B cell (primary cell): ENCODE measurements around the gene HS2ST1. TPM values are rescaled to one million over a fixed set of nuclear protein-coding genes. Genes with fewer than 3 reads are reported as not detected.

Source experiments
- ATAC-seq: fragments of 200-7000 bp; cut with Tn5 transposase; one replicate; pipeline ENCODE4 v1.10.0; 2021; ENCODE audit warnings: low read depth, mild to moderate bottlenecking, moderate number of reproducible peaks, moderate library complexity
- CTCF ChIA-PET: fragments of 350-600 bp; sonication (Branson Sonifier 250); formaldehyde crosslinking; loops from one replicate; lab custom pipeline; 2021; ENCODE audit warnings: antibody characterized with exemption, inconsistent platforms; lab: Charles Lee
- POLR2A ChIA-PET: fragments of 350-600 bp; sonication (Branson Sonifier 250); formaldehyde crosslinking; loops from one replicate; lab custom pipeline; 2021; ENCODE audit warnings: antibody characterized with exemption; lab: Charles Lee
- DNase-seq: peaks from one replicate; pipeline ENCODE4 v3.0.0; 2013
- H2AFZ ChIP-seq: 2 replicates; pipeline ENCODE4 v1.6.1; 2012; ENCODE audit warnings: mild to moderate bottlenecking, low read depth, low read length; ENCODE audit not compliant: insufficient read depth, poor library complexity, severe bottlenecking
- H3K27ac ChIP-seq, 2 donors: 1 replicate in 1 of 2; 2 replicates in 1 of 2; pipeline ENCODE4 v1.5.1; 2012 to 2013; ENCODE audit warnings: low read length in 2 of 2, mild to moderate bottlenecking in 2 of 2, moderate library complexity in 1 of 2
- H3K27me3 ChIP-seq, 4 experiments: fragments of 200-600 bp in 1 of 4; sonication (generic) in 1 of 4; replicated peaks in 1 of 4; 1 replicate in 2 of 4; 2 replicates in 2 of 4; pipeline versions ENCODE4 v1.6.1 to v1.7.0; 2013 to 2016; ENCODE audit warnings: low read length in 3 of 4, mild to moderate bottlenecking in 2 of 4, mixed read lengths in 1 of 4, moderate library complexity in 1 of 4; ENCODE audit not compliant: insufficient read depth in 4 of 4, control insufficient read depth in 3 of 4; ENCODE audit errors: control extremely low read depth in 1 of 4
- H3K36me3 ChIP-seq, 2 experiments: replicated peaks in 1 of 2; 1 replicate in 1 of 2; 2 replicates in 1 of 2; pipeline versions ENCODE4 v1.6.1 to v1.7.1; 2013; ENCODE audit warnings: low read length in 1 of 2; ENCODE audit not compliant: insufficient read depth in 2 of 2, control insufficient read depth in 1 of 2; ENCODE audit errors: control extremely low read depth in 1 of 2, extremely low read depth in 1 of 2
- H3K4me1 ChIP-seq, 2 donors: fragments of 200-600 bp in 1 of 2; sonication (generic) in 1 of 2; 1 replicate in 1 of 2; 2 replicates in 1 of 2; pipeline versions ENCODE4 v1.5.1 to v1.6.1; 2013 to 2017; ENCODE audit warnings: low read length in 2 of 2; ENCODE audit not compliant: control insufficient read depth in 2 of 2, insufficient read depth in 2 of 2
- H3K4me2 ChIP-seq: replicated peaks from 2 replicates; pipeline ENCODE3; 2012; ENCODE audit warnings: mild to moderate bottlenecking, low read depth, low read length; ENCODE audit not compliant: poor library complexity, severe bottlenecking
- H3K4me3 ChIP-seq, 5 experiments: fragments of 200-600 bp in 1 of 5; sonication (generic) in 1 of 5; 1 replicate in 3 of 5; 2 replicates in 2 of 5; pipeline versions ENCODE4 v1.5.1 to v1.7.0; 2011 to 2016; ENCODE audit warnings: low read length in 4 of 5, mild to moderate bottlenecking in 4 of 5, low read depth in 2 of 5, control low read depth in 1 of 5, moderate library complexity in 1 of 5; ENCODE audit not compliant: insufficient read depth in 1 of 5; ENCODE audit errors: control extremely low read depth in 1 of 5, extremely low read depth in 1 of 5
- H3K79me2 ChIP-seq: fragments of 200-600 bp; sonication (generic); one replicate; pipeline ENCODE4 v1.6.0; 2016; ENCODE audit warnings: low read length; ENCODE audit not compliant: control insufficient read depth, insufficient read depth
- H3K9ac ChIP-seq: fragments of 200-600 bp; sonication (generic); 2 replicates; pipeline ENCODE4 v1.6.1; 2017; ENCODE audit warnings: mild to moderate bottlenecking, low read length, moderate library complexity
- H3K9me3 ChIP-seq, 3 donors: one replicate each; pipeline versions ENCODE4 v1.6.1 to v1.7.1; 2013; ENCODE audit warnings: low read length in 2 of 3; ENCODE audit not compliant: control insufficient read depth in 2 of 3, insufficient read depth in 1 of 3; ENCODE audit errors: control extremely low read depth in 1 of 3
- H4K20me1 ChIP-seq: 2 replicates; pipeline ENCODE4 v1.6.0; 2012; ENCODE audit warnings: mild to moderate bottlenecking, low read length; ENCODE audit not compliant: insufficient read depth, control insufficient read depth, poor library complexity, severe bottlenecking
- H3K27ac Mint-ChIP-seq: one replicate; pipeline ENCODE4 v1.8.0; 2021; ENCODE audit warnings: mixed read lengths
- H3K27me3 Mint-ChIP-seq: one replicate; pipeline ENCODE4 v1.8.0; 2021; ENCODE audit warnings: mixed read lengths
- H3K4me1 Mint-ChIP-seq: one replicate; pipeline ENCODE4 v1.8.0; 2021; ENCODE audit warnings: mixed read lengths
- H3K4me3 Mint-ChIP-seq: one replicate; pipeline ENCODE4 v1.8.0; 2021; ENCODE audit warnings: mixed read lengths
- H3K9me3 Mint-ChIP-seq: one replicate; pipeline ENCODE4 v1.8.0; 2022; ENCODE audit warnings: mixed read lengths; ENCODE audit not compliant: insufficient read depth
- CTCF ChIP-seq: fragments of 200-600 bp; IDR thresholded peaks from one replicate; pipeline ENCODE4 v1.8.0; 2022; ENCODE audit warnings: antibody characterized with exemption, mild to moderate bottlenecking
- EZH2 ChIP-seq: IDR thresholded peaks from 2 replicates; pipeline ENCODE4 v1.6.1; 2012; ENCODE audit warnings: borderline replicate concordance, low read depth, mild to moderate bottlenecking, moderate library complexity, low read length; ENCODE audit not compliant: insufficient read depth, poor library complexity, severe bottlenecking
- WGBS: methylation state at CpG from one replicate; pipeline ENCODE4 v1.1.5; 2013; ENCODE audit warnings: missing lambda C conversion rate; ENCODE audit not compliant: insufficient coverage; 5-methylcytosine and 5-hydroxymethylcytosine counted together
- intact Hi-C: fragments of 100-400 bp; cut with micrococcal nuclease; formaldehyde crosslinking; loops from one replicate; pipeline ENCODE4 v1.10.0; 2022
- polyA plus RNA-seq: library from polyadenylated mRNA; depleted of rRNA; stranded (reverse); fragments of >200 nt; gene quantifications from 2 replicates; pipeline ENCODE4 v1.2.3, GENCODE V29; 2012
- total RNA-seq, 2 donors: library from RNA; stranded (reverse); fragments of 120-200 nt in 1 of 2; gene quantifications; 1 replicate in 1 of 2; 2 replicates in 1 of 2; pipeline versions ENCODE4 v1.2.3 to v1.2.4, GENCODE V29; 2013 to 2022

Gene HS2ST1
- total and polyA plus RNA-seq, 2 donors (not counting 1 experiment from before 2014, with no cell fraction given), result 3.0 to 16.9 TPM

GRCh38 chr1:86965012-86965826 is 50.8 kb downstream of the HS2ST1 start:
- H3K27me3 Mint-ChIP-seq, result no peaks in the 10 kb centered on the region
- H3K36me3 ChIP-seq, result no peaks in the 10 kb centered on the region
- ChIA-PET POLR2A (no interaction called here), CTCF (interaction anchor here (0.8 to 4.7 kb wide), 23 partner anchors 9 to 1827 kb away, joined by 3 to 66 read pairs (median 4); partner anchors contain the start of genes HS2ST1 and SELENOF)
- no CpG with 5 or more reads among the region's 2 CpGs for WGBS
- peaks cover 0 to 9% of the 10 kb centered on the region in 2 donors for H3K4me1 ChIP-seq
- DNase-seq (peak; percentile 48), ATAC-seq (peak; percentile 28)
- H3K4me2 ChIP-seq, result peak overlapping the region; percentile 16
- intact Hi-C loops, result loop anchor here (1.0 to 10.0 kb wide), 3 partner anchors 119 to 230 kb away; no protein-coding TSS in a partner anchor
- H3K27ac Mint-ChIP-seq, result peak overlapping the region; percentile 59
- no peaks in the 10 kb centered on the region for H3K27me3 ChIP-seq
- H3K79me2 ChIP-seq, result peaks cover 20% of the 10 kb centered on the region
- no peak overlapping the region for H3K9ac ChIP-seq
- H4K20me1 ChIP-seq, result no peaks in the 10 kb centered on the region
- peaks cover 19% of the 10 kb centered on the region for H3K4me1 Mint-ChIP-seq
- H3K4me3 ChIP-seq, result no peak overlapping the region
- no peak overlapping the region for H2AFZ ChIP-seq
- peaks cover 0 to 5% (median 0%) of the 10 kb centered on the region in 3 donors for H3K9me3 ChIP-seq
- TF ChIP-seq CTCF (peak; percentile 60), EZH2 (no peak)
- H3K27ac ChIP-seq, result no peak overlapping the region
- no peak overlapping the region for H3K4me3 Mint-ChIP-seq
- H3K9me3 Mint-ChIP-seq, result no peaks in the 10 kb centered on the region

GRCh38 chr1:86965827-86966182 is 51.4 kb downstream of the HS2ST1 start:
- Histone ChIP-seq H3K4me2 (peak overlapping the region; percentile 16), H3K4me1 (peaks cover 0 to 9% of the 10 kb centered on the region in 2 donors), H3K79me2 (peaks cover 23% of the 10 kb centered on the region), H3K4me3 (no peak overlapping the region), H3K9me3 (peaks cover 0 to 5% (median 0%) of the 10 kb centered on the region in 3 donors), H2AFZ (no peak overlapping the region), H3K27me3 (no peaks in the 10 kb centered on the region), H4K20me1 (no peaks in the 10 kb centered on the region), H3K36me3 (no peaks in the 10 kb centered on the region), H3K9ac (no peak overlapping the region), H3K27ac (no peak overlapping the region)
- ATAC-seq, result no peak
- no peak for DNase-seq
- H3K27ac Mint-ChIP-seq, result peak overlapping the region; percentile 24
- POLR2A ChIA-PET, result no interaction called here
- CTCF ChIA-PET, result interaction anchor here (1.0 to 4.7 kb wide), 10 partner anchors 10 to 1826 kb away, joined by 3 to 66 read pairs (median 8); partner anchors contain the start of genes HS2ST1 and SELENOF
- intact Hi-C loops, result loop anchor here (1.0 to 10.0 kb wide), 3 partner anchors 118 to 231 kb away; no protein-coding TSS in a partner anchor
- no peaks in the 10 kb centered on the region for H3K27me3 Mint-ChIP-seq
- 60% methylated on average over 1 of the region's 1 CpG for WGBS
- H3K9me3 Mint-ChIP-seq, result no peaks in the 10 kb centered on the region
- H3K4me1 Mint-ChIP-seq, result peaks cover 17% of the 10 kb centered on the region
- TF ChIP-seq CTCF (no peak), EZH2 (no peak)
- no peak overlapping the region for H3K4me3 Mint-ChIP-seq
